Effector memory CD4-positive, alpha-beta T cell (primary cell): ENCODE measurements around the gene SMC1A.
"Not testable (repeated sequence)": the region's sequence is repeated elsewhere in the genome, so short reads cannot be mapped to it uniquely, and the experiment has no call there.

Experiments
- DNase-seq, 3 donors: peaks; one replicate each; pipeline ENCODE4 v3.0.0-alpha.2; 2020
- H3K27ac ChIP-seq: 2 replicates; pipeline ENCODE4 v1.7.0; 2013; ENCODE audit warnings: mild to moderate bottlenecking, low read length, moderate library complexity; ENCODE audit not compliant: insufficient read depth, poor library complexity, severe bottlenecking
- H3K27me3 ChIP-seq: replicated peaks from 2 replicates; pipeline ENCODE4 v1.7.0; 2013; ENCODE audit warnings: mild to moderate bottlenecking, low read length; ENCODE audit not compliant: insufficient read depth, control insufficient read depth, poor library complexity, severe bottlenecking
- H3K36me3 ChIP-seq: 2 replicates; pipeline ENCODE4 v1.7.0; 2013; ENCODE audit warnings: mild to moderate bottlenecking, low read length, moderate library complexity; ENCODE audit not compliant: control insufficient read depth, insufficient read depth
- H3K4me1 ChIP-seq: 2 replicates; pipeline ENCODE4 v1.7.0; 2013; ENCODE audit warnings: low read length, mild to moderate bottlenecking; ENCODE audit not compliant: control insufficient read depth, insufficient read depth, poor library complexity, severe bottlenecking
- H3K4me3 ChIP-seq: 2 replicates; pipeline ENCODE4 v1.7.0; 2013; ENCODE audit warnings: low read length, low read depth, mild to moderate bottlenecking; ENCODE audit not compliant: insufficient read depth, poor library complexity, severe bottlenecking
- H3K9me3 ChIP-seq: 2 replicates; pipeline ENCODE4 v1.7.0; 2013; ENCODE audit warnings: mild to moderate bottlenecking, low read length, moderate library complexity; ENCODE audit not compliant: control insufficient read depth
- total RNA-seq, 3 donors: gene quantifications; one replicate each; lab custom pipeline; 2026; lab: John Stamatoyannopoulos, UW

Gene SMC1A
- total RNA-seq = 87.0 to 126 (median 89.9) reads per million in 3 donors

DNA sequence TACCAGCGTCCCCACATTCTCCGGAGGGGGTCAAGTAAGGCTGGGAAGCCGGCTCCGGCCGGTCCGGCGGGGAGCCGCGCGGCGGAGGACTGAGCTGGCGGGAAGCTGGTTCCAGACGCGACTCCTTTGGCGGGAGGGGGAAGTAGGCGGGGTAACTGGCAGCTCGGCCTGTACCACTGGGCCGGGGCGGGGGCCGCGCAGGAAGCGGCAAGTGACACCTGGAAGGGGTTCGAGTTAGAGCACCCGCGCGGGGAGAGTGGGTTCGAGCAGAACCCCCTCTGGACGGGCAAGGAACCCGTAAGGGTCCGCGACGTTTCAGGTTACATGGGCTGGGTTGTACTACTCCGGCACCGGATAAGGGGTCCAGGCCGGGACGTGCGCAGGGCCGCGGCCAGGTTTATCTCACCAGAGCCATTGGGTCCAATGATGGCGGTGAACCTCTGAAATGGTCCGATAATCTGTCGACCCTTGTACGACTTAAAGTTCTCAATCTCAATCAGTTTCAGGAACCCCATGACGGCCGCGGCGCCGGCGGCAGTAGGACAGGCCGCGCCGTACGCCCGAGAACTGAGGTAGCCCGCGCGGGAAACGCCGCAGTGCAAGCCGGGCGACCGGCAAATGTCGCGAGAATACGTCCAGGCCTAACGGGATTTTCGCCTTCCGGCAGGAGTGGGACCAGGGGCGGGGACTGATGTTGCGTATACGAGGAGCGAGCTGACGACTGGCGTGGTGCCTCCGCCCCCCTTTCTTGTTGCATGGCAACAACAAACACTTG lies at the start of gene SMC1A:
Gene SMC1A (minus strand): TSS at position 569 of the 775 bp plus-strand sequence. CDS start 54 bp downstream, at position 515.
- Histone ChIP-seq H3K27ac (peak within 1 kb of the TSS; percentile 89), H3K4me1 (peaks cover 7% of the 10 kb centered on the region), H3K4me3 (peak within 1 kb of the TSS; percentile 61), H3K9me3 (no peaks in the 10 kb centered on the region), H3K27me3 (no peaks in the 10 kb centered on the region), H3K36me3 (no peaks in the 10 kb centered on the region)
- peak; percentile 90 to 98 (median 93) for DNase-seq

DNA sequence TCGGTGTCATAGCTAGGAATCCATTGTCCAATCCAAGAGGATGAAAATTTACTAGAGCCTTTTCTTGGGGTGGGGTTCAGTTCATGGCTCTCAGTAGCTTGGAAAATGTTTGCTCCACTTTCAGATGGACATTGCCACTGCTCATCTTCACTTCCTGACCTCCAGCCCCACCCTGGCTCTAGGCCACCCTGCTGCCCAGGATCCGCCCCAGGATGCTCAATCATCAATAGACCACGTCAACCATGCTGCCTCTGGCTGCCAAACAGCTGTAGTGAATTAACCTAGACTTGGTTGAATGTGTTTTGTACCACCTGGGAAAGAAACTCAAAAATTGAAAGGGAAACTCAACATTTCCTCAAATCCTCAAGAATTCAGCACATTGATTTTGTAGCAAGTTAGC lies 48.9 kb upstream of the SMC1A start:
- Histone ChIP-seq H3K27ac (no peak overlapping the region), H3K4me1 (no peaks in the 10 kb centered on the region), H3K27me3 (no peaks in the 10 kb centered on the region), H3K36me3 (no peaks in the 10 kb centered on the region), H3K9me3 (no peaks in the 10 kb centered on the region), H3K4me3 (no peak overlapping the region)
- DNase-seq = no peak

DNA sequence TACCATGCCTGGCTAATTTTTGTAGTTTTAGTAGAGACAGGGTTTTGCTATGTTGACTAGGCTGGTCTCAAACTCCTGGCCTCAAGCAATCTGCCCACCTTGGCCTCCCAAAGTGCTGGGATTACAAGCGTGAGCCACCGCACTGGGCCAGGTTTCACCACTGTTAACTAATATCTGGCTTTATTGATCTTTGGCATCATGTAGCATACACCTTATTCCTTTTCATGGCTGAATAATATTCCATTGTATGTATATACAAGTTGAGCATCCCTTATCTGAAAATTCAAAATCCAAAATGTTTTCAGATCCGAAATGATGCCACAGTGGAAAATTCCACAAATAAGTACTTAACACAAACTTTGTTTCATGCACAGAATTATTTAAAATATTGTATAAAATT lies 46.2 kb upstream of the SMC1A start:
- not testable (repeated sequence) for H3K27ac ChIP-seq, H3K27me3 ChIP-seq, H3K9me3 ChIP-seq, H3K36me3 ChIP-seq, DNase-seq, H3K4me1 ChIP-seq, H3K4me3 ChIP-seq

DNA sequence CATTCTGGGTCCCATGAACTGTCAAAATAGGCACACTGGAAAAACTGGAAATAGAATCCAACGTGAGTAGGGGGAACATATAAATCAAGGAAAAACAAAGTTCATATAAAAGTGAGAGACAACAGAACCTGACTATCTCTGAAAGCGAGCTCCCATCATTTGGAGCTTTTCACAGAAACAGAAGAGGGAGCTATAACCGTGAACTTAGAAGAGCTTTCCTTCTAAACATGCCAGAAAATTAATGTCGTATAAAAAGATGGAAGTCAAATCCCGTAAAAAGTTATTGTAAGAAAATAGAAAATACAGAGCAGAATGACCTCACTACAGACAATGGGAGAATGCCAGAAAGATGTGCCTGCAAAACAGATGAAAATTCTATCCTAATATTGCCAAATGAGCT lies 35.6 kb upstream of the SMC1A start:
- no peaks in the 10 kb centered on the region for H3K9me3 ChIP-seq
- no peak overlapping the region for H3K27ac ChIP-seq
- H3K4me1 ChIP-seq = no peaks in the 10 kb centered on the region
- H3K36me3 ChIP-seq = no peaks in the 10 kb centered on the region
- H3K27me3 ChIP-seq = peaks cover 3% of the 10 kb centered on the region
- H3K4me3 ChIP-seq = no peak overlapping the region
- DNase-seq = no peak

DNA sequence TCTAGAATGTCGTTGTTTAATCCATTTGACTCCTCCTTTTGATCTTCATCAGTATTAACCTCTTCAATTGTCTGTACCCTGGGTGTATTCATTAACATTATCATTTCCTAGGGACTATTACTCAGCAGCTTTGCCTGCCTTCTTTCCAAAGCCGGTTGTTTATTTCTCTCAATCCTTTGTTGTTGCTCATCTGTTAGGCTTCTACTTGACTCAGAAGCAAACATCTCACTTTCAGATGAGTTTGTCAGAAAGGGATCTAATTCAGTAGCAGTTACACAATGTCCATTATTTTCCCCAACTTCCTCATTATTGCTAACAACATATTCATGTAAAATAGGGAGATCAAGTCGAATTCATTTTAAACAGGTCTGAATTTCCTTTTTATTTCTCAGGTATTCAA lies 33.8 kb upstream of the SMC1A start:
- no peak overlapping the region for H3K27ac ChIP-seq
- H3K4me3 ChIP-seq = no peak overlapping the region
- peaks cover 3% of the 10 kb centered on the region for H3K27me3 ChIP-seq
- no peaks in the 10 kb centered on the region for H3K4me1 ChIP-seq
- H3K9me3 ChIP-seq = no peaks in the 10 kb centered on the region
- DNase-seq = no peak
- H3K36me3 ChIP-seq = no peaks in the 10 kb centered on the region

DNA sequence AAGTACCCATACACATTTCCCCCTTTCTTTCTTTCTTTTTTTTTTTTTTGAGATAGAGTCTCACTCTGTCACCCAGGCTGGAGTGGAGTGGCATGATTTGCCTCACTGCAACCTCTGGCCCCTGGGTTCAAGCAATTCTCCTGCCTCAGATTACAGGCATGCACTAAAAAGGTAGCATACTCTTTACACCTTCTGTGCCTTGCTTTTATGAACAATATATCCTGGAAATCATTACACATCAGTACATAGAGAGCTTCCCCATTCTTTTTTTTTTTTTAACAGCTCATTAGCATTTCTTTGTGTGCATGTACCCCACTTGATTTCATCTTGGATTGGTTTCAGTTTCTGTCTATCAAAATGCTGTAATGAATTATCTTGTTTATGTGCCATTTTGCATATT lies 30.4 kb upstream of the SMC1A start:
- no peak for DNase-seq

DNA sequence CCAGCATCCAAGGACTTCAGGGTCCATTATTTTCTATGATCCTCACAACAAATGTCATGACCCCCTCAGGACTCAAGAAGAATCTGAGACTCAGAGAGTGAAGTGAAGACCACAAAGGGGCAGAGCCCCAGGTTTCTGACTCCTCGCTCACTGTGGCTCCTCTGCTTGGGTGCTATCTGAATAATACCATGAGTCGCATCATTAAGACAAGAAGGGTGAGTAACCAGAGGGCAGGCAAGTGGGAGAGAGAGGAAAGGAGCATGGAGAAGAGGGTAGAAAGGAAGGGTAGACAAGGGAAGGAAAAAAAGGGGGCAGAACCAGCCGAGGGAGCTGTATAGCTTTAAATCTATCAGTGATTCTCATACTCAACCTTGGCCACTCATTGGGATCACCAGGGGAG lies 27.2 kb upstream of the SMC1A start:
- Histone ChIP-seq H3K4me3 (no peak overlapping the region), H3K4me1 (no peaks in the 10 kb centered on the region), H3K36me3 (no peaks in the 10 kb centered on the region), H3K27ac (no peak overlapping the region), H3K9me3 (no peaks in the 10 kb centered on the region), H3K27me3 (no peaks in the 10 kb centered on the region)
- DNase-seq = no peak

More for the DNA sequence above, 30.4 kb upstream of the SMC1A start:
- no peaks in the 10 kb centered on the region for H3K4me1 ChIP-seq
- H3K27me3 ChIP-seq = peaks cover 3% of the 10 kb centered on the region
- no peak overlapping the region for H3K4me3 ChIP-seq
- H3K9me3 ChIP-seq = no peaks in the 10 kb centered on the region
- H3K27ac ChIP-seq = no peak overlapping the region
- no peaks in the 10 kb centered on the region for H3K36me3 ChIP-seq

DNA sequence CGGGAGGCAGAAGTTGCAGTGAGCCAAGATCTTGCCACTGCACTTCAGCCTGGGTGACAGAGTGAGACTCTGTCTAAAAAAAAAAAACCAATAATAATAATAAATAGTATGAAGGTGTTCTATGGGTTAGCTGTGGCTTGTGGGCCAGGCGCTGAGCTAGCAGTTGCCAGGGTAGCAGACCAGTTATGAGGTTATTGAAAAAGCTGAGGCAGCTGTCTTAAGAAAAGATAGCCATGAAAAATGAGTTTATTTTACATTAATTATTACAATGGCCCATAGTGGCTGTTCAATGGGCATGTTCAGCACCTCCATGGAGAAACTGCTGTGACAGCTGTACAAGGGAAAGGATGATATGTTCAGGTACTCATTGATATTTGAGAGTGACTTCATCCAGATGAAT lies 25.0 kb upstream of the SMC1A start:
- no peak overlapping the region for H3K4me3 ChIP-seq
- DNase-seq = no peak
- no peaks in the 10 kb centered on the region for H3K36me3 ChIP-seq
- H3K27me3 ChIP-seq = no peaks in the 10 kb centered on the region
- H3K4me1 ChIP-seq = no peaks in the 10 kb centered on the region
- H3K27ac ChIP-seq = no peak overlapping the region
- H3K9me3 ChIP-seq = no peaks in the 10 kb centered on the region

DNA sequence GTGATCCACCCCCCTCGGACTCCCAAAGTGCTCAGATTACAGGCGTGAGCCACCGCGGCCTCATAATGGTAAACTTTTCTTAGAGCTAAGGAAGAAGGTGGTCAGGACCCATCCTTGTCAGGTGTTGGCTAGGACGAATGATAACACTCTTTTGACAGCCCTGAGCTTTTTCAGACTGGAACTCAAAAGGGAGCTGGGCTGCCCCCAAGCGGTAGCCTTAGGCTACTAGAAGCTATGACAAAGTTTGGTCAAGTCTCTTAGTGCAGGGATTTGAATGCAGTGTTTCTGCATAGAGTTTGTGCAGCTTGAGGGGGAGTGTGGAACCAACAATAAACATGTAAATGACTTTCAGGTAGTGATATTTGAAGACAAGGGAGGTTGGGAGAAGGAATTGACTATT lies 23.5 kb upstream of the SMC1A start:
- H3K4me3 ChIP-seq = no peak overlapping the region
- H3K27me3 ChIP-seq = no peaks in the 10 kb centered on the region
- no peaks in the 10 kb centered on the region for H3K36me3 ChIP-seq
- peaks cover 6% of the 10 kb centered on the region for H3K4me1 ChIP-seq
- DNase-seq = no peak
- H3K9me3 ChIP-seq = no peaks in the 10 kb centered on the region
- H3K27ac ChIP-seq = no peak overlapping the region

DNA sequence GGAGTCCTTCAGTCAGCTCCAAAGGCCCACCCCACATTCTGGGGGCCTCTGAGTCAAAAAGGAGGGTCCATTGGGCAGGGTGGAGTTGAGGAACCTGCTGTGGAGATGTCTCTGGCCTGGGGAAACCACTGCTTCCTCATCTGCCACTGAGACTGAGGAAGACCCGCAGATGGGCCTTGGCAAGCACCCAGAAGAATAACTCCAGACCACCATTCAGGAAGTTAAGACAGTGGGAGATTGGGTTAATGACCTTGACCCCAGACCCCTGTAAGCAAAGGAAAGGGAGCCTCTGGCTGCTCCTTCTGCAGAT lies 19.8 kb upstream of the SMC1A start:
- no peaks in the 10 kb centered on the region for H3K36me3 ChIP-seq
- peaks cover 6% of the 10 kb centered on the region for H3K4me1 ChIP-seq
- no peak overlapping the region for H3K4me3 ChIP-seq
- H3K9me3 ChIP-seq = no peaks in the 10 kb centered on the region
- no peaks in the 10 kb centered on the region for H3K27me3 ChIP-seq
- no peak for DNase-seq
- no peak overlapping the region for H3K27ac ChIP-seq
